DMS153 (cell line): ENCODE data around the gene CYP11A1.

Experiments used
- DNase-seq: peaks from one replicate; lab custom pipeline; 2025; lab: John Stamatoyannopoulos, UW

CYP11A1 gene

DNA sequence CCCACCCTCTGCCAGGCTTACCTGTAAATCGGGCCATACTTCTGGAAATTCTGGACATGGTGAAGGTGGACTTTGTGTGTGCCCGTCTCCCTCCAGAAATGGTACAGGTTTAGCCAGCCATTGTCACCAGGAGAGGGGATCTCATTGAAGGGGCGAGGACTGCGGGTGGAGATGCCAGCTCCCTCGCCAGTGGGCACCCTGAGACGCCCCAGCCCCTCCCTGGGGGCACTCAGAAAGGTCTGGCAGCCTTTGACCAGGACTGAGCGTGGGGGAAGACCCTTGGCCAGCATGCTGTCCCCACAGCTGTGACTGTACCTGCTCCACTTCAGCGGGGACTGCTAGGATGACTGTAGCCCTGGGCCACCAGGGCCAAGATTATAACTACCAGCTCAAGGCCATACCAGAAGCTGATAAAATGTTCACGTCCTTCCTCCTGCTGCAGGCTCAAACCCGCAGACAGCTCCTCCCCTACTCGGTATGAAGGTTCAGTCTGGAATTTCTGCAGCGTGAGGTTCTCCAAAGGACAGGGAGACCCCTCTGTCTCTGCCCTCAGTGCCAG, at the start of gene CYP11A1:
Gene CYP11A1 (minus strand): TSS at position 351 of the 559 bp plus-strand sequence. CDS start 61 bp downstream, at position 290.
- no peak for DNase-seq

DNA sequence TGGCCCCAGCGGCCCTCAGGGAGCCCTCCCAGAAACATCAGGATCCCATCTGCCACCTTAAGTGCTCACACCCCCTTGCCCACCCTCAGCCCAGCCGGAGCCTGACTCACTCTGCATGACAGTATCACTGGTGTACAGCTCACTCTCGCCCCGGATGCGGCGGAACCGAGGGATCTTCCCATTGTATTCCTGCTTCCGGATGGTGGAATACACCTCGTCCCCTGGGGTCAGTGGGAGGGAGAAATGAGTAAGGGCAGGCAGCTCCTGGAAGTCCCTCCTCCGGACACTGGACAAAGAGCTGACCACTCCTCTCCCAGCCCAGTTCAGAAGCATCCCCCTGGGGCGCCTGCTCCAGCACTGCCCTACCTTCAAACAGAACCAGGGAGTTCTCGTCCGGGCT, 49.8 kb upstream of the CYP11A1 start:
- no peak for DNase-seq

DNA sequence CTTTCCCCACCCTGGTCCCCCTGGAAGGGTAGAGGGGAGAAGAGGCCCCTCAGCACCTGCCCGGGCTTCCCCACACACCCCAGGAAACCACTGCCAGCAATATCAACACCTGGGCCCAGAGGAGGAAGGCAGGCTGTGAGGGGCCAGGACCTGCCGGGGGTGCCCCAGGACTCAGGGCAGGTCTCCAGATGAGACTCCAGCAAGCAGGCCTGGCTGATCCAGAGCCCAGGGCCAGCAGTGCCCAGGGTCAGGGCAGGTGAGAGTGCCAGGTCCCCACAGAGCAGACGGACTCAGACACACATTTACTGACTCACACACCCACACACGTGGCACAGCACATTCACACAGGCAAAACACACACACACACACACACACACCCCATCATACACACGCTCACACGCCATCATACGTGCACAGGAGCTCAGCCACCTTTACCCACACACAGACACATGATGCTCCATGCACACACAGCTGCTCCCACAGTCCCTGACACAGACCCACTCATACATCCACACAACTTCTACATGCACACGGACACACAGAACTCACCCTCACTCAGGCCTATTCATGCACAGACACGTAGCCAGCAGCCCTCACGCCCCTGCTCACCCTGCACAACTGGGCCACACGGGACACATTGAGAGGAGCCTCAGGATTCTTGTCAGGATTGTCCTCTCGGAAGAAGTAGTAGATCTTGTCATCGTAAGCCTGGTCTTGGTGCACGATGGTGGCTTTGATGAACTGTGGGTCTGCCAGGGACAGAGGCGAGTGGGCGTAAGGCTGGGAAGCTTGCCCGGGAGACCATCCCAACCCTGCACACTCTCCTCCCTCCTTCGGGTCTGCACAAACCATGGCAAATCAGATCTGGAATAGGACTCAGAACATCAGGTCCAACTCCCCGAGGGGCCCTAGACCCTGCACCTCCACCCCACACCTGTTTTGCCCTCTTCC, 48.8 kb upstream of the CYP11A1 start:
- no peak for DNase-seq

DNA sequence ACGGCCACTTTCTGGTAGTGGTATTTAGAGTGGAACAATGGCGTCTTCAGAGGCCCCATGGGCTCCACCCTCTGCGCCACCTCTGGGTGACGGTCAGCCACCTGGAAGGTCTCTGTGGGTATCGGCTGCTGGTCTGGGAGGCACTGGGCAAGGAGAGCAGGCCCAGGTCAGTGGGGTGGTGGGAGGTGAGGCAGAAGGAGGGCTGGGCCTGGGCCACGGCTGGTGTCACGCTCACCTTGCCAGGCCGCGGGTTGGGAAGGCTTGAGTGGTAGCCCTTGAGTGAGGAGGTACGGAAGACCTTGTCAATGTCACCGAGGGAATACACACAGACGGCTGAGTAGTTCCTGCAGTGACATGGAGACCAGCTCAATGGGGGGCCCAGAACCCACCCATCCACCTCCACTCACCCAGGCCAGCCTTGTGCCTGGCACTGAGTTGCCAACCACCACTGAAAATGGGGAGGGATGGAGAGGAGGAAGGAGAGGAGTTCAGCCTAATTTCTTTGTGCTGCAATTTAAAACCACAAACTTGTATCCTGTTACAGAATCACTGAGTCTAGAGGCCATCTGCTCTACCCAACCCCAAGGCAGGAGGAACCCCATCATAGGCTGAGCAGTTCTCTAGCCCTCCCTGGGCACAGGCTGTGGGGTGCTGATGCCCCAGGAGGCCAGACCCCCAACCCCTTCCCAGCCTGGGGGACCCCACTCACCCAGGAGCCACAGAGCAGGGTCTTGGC, 47.3 kb upstream of the CYP11A1 start:
- no peak for DNase-seq

DNA sequence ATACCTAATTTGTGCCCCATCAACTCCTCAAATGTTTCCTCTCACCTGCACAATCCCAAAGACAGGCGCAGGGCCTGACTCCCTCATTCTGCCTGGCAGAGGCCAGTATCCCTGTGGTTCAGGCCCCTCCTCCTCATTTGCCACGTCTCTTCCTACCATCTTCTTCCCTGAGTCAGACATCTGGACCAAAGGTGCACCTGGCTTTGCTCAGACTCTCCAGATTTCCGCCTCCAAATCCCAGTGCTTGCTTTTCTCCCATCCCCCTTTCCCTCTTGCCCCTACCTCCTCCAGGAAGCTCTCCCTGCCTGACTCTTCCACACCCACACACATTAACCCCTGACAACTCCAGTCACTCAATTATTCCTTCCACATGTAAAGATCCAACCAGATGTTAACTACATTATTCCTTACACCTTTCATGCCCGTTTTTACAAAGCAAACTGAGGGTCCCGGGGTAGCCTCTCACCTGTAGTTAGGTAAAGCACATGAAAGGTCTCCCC, 46.7 kb upstream of the CYP11A1 start:
- DNase-seq = no peak

DNA sequence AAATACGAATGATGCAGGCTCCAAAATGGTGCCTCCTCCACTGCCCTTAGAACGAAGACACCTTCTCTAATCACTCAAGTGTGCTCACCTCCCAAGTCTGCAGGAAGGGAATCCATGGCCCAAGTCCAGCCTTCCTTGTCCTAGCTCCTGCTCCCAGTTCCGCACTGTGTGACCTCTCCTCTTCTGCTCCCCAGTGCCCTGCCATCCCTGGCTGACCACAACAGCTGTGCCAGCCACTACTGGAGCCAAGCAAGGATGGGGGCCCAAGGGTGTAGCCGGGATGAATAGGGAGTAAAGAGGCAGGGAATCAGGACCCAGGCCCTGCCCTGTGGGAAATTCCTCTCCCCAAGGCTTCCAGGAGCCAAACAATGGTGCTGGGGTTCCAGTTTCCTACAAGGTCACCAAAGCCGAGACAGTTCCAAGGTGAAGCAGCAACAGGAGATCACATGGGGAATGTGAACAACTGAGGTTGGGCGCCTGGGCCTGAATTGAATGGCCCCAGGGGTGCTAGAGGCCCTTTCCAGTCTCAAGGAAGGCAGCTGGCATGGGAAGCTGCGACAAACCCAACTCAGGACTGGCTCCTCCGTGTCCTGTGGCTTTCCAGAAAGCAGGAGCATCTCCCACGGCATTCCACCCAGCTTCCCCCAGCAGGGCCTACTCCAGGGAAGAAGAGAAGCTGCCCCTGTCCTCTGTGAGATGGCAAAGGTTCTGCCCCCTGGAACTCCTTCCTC, 46.1 kb upstream of the CYP11A1 start:
- DNase-seq = no peak

DNA sequence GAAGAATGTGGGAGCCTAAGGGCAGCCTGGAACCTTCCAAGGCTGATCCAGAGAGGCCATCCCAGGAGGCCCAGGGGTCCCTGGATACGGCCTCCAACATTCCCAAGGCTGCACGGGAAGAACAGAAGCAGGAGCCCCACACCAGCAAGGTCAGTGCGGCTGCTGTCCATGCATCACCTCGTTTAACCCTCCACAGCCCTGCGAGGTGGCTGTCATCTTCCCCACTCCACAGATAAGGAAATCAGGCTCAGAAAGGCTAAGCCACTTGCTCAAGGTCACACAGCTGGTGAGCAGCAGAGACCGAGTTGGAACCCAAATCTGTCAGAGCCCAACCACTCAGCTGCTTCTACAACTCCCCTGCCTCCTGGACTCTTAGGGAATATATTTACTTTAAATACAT, 44.7 kb upstream of the CYP11A1 start:
- no peak for DNase-seq

GRCh38 chr15:74411686-74412085, 44.2 kb upstream of the CYP11A1 start:
- no peak for DNase-seq

DNA sequence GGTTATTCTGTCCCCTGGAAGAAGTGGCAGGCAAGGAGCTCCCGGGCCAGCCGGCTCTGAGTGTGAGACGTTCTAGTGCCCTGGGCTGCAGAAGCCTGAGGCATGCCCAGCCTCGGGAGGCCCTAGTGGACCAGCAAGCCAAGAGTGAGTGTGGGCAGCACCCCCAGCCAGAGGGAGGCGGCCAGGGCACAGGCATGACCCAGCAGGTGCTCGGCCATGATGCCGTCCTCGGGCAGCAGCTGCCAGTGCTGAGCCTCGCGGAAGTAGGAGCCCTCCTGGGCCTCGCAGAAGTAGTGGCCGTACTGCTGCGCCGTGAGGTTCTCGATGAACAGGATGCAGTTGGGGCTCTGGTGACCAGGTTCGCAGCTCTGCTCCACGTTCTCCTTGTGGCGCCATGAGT, 43.1 kb upstream of the CYP11A1 start:
- no peak for DNase-seq

GRCh38 chr15:74409225-74409624, 41.8 kb upstream of the CYP11A1 start:
- DNase-seq = no peak

DNA sequence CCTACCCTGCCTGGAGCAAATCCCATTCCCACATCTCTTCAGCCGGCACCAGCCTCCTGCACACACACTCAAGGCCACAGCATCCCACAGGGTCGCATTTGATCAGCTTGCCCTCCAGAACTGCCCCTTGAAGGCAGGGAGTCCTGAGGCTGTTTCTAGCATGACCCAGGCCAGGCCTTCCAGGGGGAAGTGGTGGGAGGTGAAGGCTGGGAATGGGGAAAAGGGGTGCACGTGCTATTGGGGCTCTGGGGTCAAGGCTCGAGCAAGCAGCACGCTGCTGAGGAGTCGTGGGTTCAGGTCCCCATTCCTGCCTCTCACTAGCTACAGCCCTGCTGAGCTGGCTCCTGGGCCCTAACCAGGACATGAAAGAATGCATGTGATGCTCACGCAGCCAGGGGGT, 41.4 kb upstream of the CYP11A1 start:
- DNase-seq = no peak

DNA sequence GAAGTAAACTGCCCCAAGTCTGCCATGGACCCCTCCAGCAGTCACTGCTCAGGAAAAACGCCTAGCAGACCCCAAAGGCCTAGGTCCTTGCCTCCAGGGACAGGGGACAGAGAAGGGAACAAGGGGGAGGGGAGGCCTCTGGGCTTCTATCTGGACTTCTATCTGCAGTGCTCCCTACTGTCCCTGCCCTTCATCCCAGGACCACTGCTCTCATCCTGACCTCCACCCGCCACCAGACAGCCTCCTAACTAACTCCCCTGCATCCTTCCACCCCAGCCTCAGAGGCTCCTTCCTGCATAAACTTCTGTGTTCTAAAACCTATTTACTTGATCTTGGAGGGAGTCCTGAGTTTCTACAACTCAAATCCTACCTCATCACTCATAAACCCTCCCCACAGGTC, 40.9 kb upstream of the CYP11A1 start:
- DNase-seq = no peak

GRCh38 chr15:74406992-74407705, 39.7 kb upstream of the CYP11A1 start:
- no peak for DNase-seq

GRCh38 chr15:74406517-74406916, 39.1 kb upstream of the CYP11A1 start:
- DNase-seq = no peak

DNA sequence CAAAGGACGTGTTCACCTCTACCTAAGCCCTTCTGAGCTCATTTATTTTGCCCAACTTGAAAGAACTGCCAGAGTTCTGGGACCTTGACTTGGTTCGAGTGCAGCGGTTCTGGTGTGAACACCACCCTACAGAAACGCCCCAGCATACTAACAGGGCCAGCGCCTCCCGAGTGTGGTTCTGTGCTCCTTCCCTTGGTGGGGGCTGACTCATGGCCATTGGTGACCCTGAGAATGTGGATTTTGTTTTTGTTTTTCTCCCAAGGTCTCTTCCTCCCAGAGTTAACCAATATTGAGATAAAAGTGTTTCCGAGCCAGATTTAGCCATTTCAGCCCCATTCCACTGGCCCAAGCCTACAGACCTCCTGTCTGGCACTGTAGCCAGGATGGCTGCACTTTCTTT, 38.4 kb upstream of the CYP11A1 start:
- no peak for DNase-seq

GRCh38 chr15:74403991-74404563, 36.6 kb upstream of the CYP11A1 start:
- no peak for DNase-seq

- DNase-seq = no peak
Observed at GRCh38 chr15:74403588-74403919, 36.1 kb upstream of the CYP11A1 start.

- no peak for DNase-seq
Observed at GRCh38 chr15:74402873-74403587, 35.6 kb upstream of the CYP11A1 start.

- DNase-seq = no peak
Observed at GRCh38 chr15:74402337-74402841, 34.9 kb upstream of the CYP11A1 start.
